ENCODE measurements around the gene CENPW.

The CENPW gene

DNA sequence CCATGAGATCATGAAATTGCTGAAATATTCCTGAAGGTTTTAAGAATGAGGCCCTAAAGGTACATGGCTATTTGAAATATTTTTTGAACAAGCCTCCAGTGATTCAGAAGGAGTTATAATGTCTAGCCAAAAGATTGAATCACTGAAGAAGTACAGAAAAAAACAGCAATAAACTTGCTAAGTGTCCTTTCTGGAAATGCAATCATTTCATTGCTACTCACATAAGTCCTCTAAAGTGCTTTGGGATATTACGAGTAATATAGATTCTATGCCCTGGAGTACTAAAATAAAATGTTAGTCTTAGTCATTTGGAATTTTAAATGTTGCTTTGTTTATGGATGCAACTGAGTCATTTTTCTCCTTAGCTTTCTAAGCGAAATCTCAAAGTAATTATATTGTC lies 32.7 kb downstream of the CENPW start:
- no peak for DNase-seq (ENCODE audit: low read depth in 1 of 2, low spot score in 1 of 2)

DNA sequence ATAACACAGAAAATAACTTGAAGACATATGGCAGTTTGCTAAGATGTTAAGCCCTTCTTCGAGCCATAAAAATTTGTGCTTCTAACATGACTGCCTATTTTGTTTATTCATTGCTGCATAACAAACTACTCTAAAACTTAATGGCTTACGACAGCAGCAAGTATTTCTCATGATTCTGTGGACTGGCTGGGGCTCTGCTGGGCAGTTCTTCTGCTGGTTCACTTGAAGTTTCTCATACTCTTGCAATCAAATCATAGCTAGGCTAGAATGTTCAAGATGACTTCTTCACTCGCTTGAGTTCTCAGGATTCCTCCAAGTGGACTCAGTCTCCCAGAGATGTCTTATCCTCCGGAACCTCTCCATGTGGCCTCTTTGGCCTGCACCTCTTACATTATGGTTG lies 33.4 kb downstream of the CENPW start:
- no peak for DNase-seq (ENCODE audit: low read depth in 1 of 2, low spot score in 1 of 2)

- no peak for DNase-seq (ENCODE audit: low read depth in 1 of 2, low spot score in 1 of 2)
Observed at GRCh38 chr6:126374372-126374771, 34.5 kb downstream of the CENPW start.

GRCh38 chr6:126376682-126377081 lies 36.8 kb downstream of the CENPW start:
- DNase-seq (ENCODE audit: low read depth in 1 of 2, low spot score in 1 of 2): no peak

- DNase-seq (ENCODE audit: low read depth in 1 of 2, low spot score in 1 of 2): no peak
Observed at GRCh38 chr6:126377594-126378153, 37.8 kb downstream of the CENPW start.

- DNase-seq (ENCODE audit: low read depth in 1 of 2, low spot score in 1 of 2): no peak
Observed at GRCh38 chr6:126380072-126380583, 40.2 kb downstream of the CENPW start.

- no peak for DNase-seq (ENCODE audit: low read depth in 1 of 2, low spot score in 1 of 2)
Observed at GRCh38 chr6:126381498-126381897, 41.6 kb downstream of the CENPW start.

DNA sequence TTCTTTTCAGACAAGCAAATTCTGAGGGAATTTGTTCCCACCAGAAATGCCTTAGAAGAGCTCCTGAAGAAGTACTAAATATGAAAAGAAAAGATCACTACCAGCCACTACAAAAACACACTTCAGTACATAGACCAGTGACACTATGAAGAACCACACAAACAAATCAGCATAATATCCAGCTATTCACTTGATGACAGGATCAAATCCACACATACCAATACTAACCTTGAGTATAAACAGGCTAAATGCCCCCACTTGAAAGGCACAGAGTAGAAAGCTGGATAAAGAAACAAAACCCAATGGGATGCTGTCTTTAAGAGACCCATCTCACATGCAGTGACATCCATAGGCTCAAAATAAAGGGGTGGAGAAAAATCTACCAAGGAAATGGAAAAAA lies 43.3 kb downstream of the CENPW start:
- no peak for DNase-seq (ENCODE audit: low read depth in 1 of 2, low spot score in 1 of 2)

DNA sequence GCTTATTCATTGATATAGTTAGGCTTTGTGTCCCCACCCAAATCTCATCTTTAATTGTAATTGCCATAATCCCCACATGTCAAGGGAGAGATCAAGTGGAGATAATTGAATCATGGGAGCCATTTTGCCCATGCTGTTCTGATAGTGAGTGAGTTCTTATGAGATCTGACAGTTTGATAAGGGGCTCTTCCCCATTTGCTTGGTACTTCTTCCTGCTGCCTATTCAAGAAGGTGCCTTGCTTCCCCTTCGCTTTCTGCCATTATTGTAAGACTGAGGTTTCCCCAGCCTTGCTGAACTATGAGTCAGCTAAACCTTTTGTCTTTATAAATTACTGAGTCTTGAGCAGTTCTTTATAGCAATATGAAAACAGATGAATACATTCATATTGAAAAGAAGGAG lies 45.6 kb downstream of the CENPW start:
- no peak for DNase-seq (ENCODE audit: low read depth in 1 of 2, low spot score in 1 of 2)

GRCh38 chr6:126388104-126388598 lies 48.2 kb downstream of the CENPW start:
- no peak for DNase-seq (ENCODE audit: low read depth in 1 of 2, low spot score in 1 of 2)

GRCh38 chr6:126396131-126396530 lies 56.2 kb downstream of the CENPW start:
- DNase-seq (ENCODE audit: low read depth in 1 of 2, low spot score in 1 of 2): no peak
